ENCODE measurements around the gene TMEM108.

TMEM108 gene

DNA sequence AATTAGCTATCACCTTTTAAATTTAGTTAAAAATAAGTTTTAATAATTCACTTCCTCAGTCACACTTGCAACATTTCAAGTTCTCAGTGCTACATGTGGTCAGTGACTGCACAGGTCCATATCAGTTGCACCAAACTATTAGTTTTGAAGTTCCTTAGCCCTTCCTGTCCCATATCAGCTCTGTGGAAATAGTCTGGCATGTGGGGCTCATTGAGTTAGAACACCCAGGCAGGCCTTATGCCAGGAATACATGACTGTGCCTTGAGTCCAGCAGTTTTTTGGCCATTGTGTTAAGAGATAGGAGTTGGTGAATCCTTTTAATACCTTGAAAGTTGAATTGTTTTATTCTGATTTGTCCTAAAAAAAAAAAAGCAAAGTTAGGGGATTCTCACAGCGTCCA, 207.9 kb downstream of the TMEM108 start:
- H3K9ac ChIP-seq (ENCODE audit: low read depth in 1 of 2, low read length in 2 of 2): no peak overlapping the region
- H3K4me1 ChIP-seq (ENCODE audit: control insufficient read depth in 1 of 2, insufficient read depth in 2 of 2, low read length in 2 of 2): no peaks in the 10 kb centered on the region
- no peak overlapping the region for H3K4me3 ChIP-seq (ENCODE audit: low read depth in 1 of 2, low read length in 2 of 2)
- H3K36me3 ChIP-seq (ENCODE audit: control insufficient read depth in 1 of 2, insufficient read depth in 2 of 2, low read length in 2 of 2): no peaks in the 10 kb centered on the region
- H3K27me3 ChIP-seq (ENCODE audit: control insufficient read depth in 1 of 2, insufficient read depth in 2 of 2, low read length in 2 of 2): no peaks in the 10 kb centered on the region
- no peak overlapping the region for H3K27ac ChIP-seq (ENCODE audit: low read depth, low read length)
- no peaks in the 10 kb centered on the region for H3K9me3 ChIP-seq (ENCODE audit: control insufficient read depth in 1 of 2, low read length in 2 of 2)

- Histone ChIP-seq H3K9me3 (ENCODE audit: control insufficient read depth in 1 of 2, low read length in 2 of 2) (no peaks in the 10 kb centered on the region), H3K4me1 (ENCODE audit: control insufficient read depth in 1 of 2, insufficient read depth in 2 of 2, low read length in 2 of 2) (no peaks in the 10 kb centered on the region), H3K4me3 (ENCODE audit: low read depth in 1 of 2, low read length in 2 of 2) (no peak overlapping the region), H3K27ac (ENCODE audit: low read depth, low read length) (no peak overlapping the region), H3K36me3 (ENCODE audit: control insufficient read depth in 1 of 2, insufficient read depth in 2 of 2, low read length in 2 of 2) (no peaks in the 10 kb centered on the region), H3K27me3 (ENCODE audit: control insufficient read depth in 1 of 2, insufficient read depth in 2 of 2, low read length in 2 of 2) (no peaks in the 10 kb centered on the region), H3K9ac (ENCODE audit: low read depth in 1 of 2, low read length in 2 of 2) (no peak overlapping the region)
Observed at GRCh38 chr3:133246773-133247172, 208.6 kb downstream of the TMEM108 start.

GRCh38 chr3:133248389-133248788, 210.2 kb downstream of the TMEM108 start:
- no peak overlapping the region for H3K27ac ChIP-seq (ENCODE audit: low read depth, low read length)
- H3K4me1 ChIP-seq (ENCODE audit: control insufficient read depth in 1 of 2, insufficient read depth in 2 of 2, low read length in 2 of 2): no peaks in the 10 kb centered on the region
- H3K9ac ChIP-seq (ENCODE audit: low read depth in 1 of 2, low read length in 2 of 2): no peak overlapping the region
- H3K4me3 ChIP-seq (ENCODE audit: low read depth in 1 of 2, low read length in 2 of 2): no peak overlapping the region
- no peaks in the 10 kb centered on the region for H3K36me3 ChIP-seq (ENCODE audit: control insufficient read depth in 1 of 2, insufficient read depth in 2 of 2, low read length in 2 of 2)
- no peaks in the 10 kb centered on the region for H3K27me3 ChIP-seq (ENCODE audit: control insufficient read depth in 1 of 2, insufficient read depth in 2 of 2, low read length in 2 of 2)
- no peaks in the 10 kb centered on the region for H3K9me3 ChIP-seq (ENCODE audit: control insufficient read depth in 1 of 2, low read length in 2 of 2)

- Histone ChIP-seq H3K27me3 (ENCODE audit: control insufficient read depth in 1 of 2, insufficient read depth in 2 of 2, low read length in 2 of 2) (no peaks in the 10 kb centered on the region), H3K9ac (ENCODE audit: low read depth in 1 of 2, low read length in 2 of 2) (no peak overlapping the region), H3K4me3 (ENCODE audit: low read depth in 1 of 2, low read length in 2 of 2) (no peak overlapping the region), H3K36me3 (ENCODE audit: control insufficient read depth in 1 of 2, insufficient read depth in 2 of 2, low read length in 2 of 2) (no peaks in the 10 kb centered on the region), H3K27ac (ENCODE audit: low read depth, low read length) (no peak overlapping the region), H3K4me1 (ENCODE audit: control insufficient read depth in 1 of 2, insufficient read depth in 2 of 2, low read length in 2 of 2) (no peaks in the 10 kb centered on the region), H3K9me3 (ENCODE audit: control insufficient read depth in 1 of 2, low read length in 2 of 2) (no peaks in the 10 kb centered on the region)
Observed at GRCh38 chr3:133249490-133249889, 211.3 kb downstream of the TMEM108 start.

- no peak overlapping the region for H3K4me3 ChIP-seq (ENCODE audit: low read depth in 1 of 2, low read length in 2 of 2)
- H3K9me3 ChIP-seq (ENCODE audit: control insufficient read depth in 1 of 2, low read length in 2 of 2): no peaks in the 10 kb centered on the region
- no peaks in the 10 kb centered on the region for H3K36me3 ChIP-seq (ENCODE audit: control insufficient read depth in 1 of 2, insufficient read depth in 2 of 2, low read length in 2 of 2)
Observed at GRCh38 chr3:133254151-133254550, 216.0 kb downstream of the TMEM108 start.

DNA sequence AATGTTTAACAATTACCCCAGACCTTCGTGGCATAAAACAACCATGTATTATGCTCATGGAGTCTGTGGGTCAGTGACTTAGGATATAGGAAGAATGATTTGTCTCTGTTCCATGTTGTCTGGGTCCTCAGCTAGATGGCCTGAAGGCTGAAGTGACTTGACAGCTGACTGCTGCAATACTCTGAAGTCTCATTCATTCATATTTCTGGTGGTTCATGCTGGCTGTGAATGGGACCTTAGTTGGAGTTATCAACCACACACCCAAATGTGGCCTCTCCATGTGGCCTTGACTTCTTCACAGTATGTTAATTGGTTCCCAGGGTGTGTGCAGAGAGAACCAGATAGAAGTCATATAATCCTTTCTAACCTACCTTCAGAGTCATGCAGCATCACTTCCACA, 216.5 kb downstream of the TMEM108 start:
- no peaks in the 10 kb centered on the region for H3K27me3 ChIP-seq (ENCODE audit: control insufficient read depth in 1 of 2, insufficient read depth in 2 of 2, low read length in 2 of 2)
- H3K9me3 ChIP-seq (ENCODE audit: control insufficient read depth in 1 of 2, low read length in 2 of 2): no peaks in the 10 kb centered on the region
- no peaks in the 10 kb centered on the region for H3K36me3 ChIP-seq (ENCODE audit: control insufficient read depth in 1 of 2, insufficient read depth in 2 of 2, low read length in 2 of 2)
- H3K27ac ChIP-seq (ENCODE audit: low read depth, low read length): no peak overlapping the region
- no peak overlapping the region for H3K9ac ChIP-seq (ENCODE audit: low read depth in 1 of 2, low read length in 2 of 2)
- no peaks in the 10 kb centered on the region for H3K4me1 ChIP-seq (ENCODE audit: control insufficient read depth in 1 of 2, insufficient read depth in 2 of 2, low read length in 2 of 2)
- H3K4me3 ChIP-seq (ENCODE audit: low read depth in 1 of 2, low read length in 2 of 2): no peak overlapping the region

More at GRCh38 chr3:133254151-133254550, 216.0 kb downstream of the TMEM108 start:
- Histone ChIP-seq H3K27me3 (ENCODE audit: control insufficient read depth in 1 of 2, insufficient read depth in 2 of 2, low read length in 2 of 2) (no peaks in the 10 kb centered on the region), H3K9ac (ENCODE audit: low read depth in 1 of 2, low read length in 2 of 2) (no peak overlapping the region), H3K4me1 (ENCODE audit: control insufficient read depth in 1 of 2, insufficient read depth in 2 of 2, low read length in 2 of 2) (no peaks in the 10 kb centered on the region), H3K27ac (ENCODE audit: low read depth, low read length) (no peak overlapping the region)

DNA sequence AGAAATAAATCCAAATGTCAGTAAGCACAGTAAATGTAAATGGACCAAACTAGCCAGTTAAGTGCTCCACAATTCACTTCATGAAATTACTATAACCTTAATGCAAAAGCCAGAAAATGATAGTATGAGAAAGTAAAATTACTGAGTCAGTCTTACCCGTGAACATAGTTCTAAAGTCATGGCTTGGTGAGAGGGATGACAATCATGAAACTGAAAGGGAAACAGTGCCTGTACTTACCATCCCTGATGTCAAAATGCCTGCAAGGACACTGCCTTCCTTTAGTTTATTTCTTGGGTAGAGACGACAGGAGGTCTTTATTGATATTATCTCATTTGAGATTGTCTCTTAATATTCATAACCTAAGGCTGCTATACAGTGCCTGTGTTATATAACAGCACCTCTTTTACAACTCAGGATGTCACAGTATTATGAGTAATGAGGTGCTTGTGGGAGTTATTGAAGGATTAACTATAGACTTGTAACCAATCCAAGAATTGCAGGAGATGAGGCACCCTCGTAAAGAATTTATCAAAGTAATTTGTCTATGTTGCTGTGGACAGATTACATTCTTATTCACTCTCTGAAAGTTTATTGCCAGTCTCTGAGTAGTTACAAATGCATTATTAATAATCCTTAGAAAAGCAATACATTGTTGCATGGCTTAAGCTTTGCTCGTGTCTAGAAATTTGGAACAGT, 218.7 kb downstream of the TMEM108 start:
- H3K27ac ChIP-seq (ENCODE audit: low read depth, low read length): no peak overlapping the region
- H3K4me1 ChIP-seq (ENCODE audit: control insufficient read depth in 1 of 2, insufficient read depth in 2 of 2, low read length in 2 of 2): no peaks in the 10 kb centered on the region
- H3K9me3 ChIP-seq (ENCODE audit: control insufficient read depth in 1 of 2, low read length in 2 of 2): no peaks in the 10 kb centered on the region
- H3K36me3 ChIP-seq (ENCODE audit: control insufficient read depth in 1 of 2, insufficient read depth in 2 of 2, low read length in 2 of 2): no peaks in the 10 kb centered on the region
- no peak overlapping the region for H3K4me3 ChIP-seq (ENCODE audit: low read depth in 1 of 2, low read length in 2 of 2)
- no peaks in the 10 kb centered on the region for H3K27me3 ChIP-seq (ENCODE audit: control insufficient read depth in 1 of 2, insufficient read depth in 2 of 2, low read length in 2 of 2)
- no peak overlapping the region for H3K9ac ChIP-seq (ENCODE audit: low read depth in 1 of 2, low read length in 2 of 2)

DNA sequence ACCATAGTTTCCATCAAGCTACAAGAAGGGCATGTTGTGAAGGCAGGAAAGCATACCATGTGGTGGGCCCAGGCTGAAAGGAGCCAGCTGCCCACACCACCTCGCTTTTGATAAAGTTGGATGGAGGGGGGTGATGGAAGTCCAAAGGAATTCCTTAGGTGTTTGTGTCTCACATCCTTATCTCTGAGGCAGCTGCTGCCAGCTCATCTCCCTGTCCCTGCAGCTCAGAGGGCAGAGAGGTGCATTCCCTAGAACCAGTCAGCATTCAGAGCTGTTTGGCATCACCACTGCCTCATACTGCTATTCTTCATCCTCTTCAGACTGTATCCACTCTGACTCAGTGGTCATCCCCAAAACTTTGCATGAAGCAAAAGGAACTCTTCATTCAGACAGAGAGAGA, 220.2 kb downstream of the TMEM108 start:
- no peak overlapping the region for H3K9ac ChIP-seq (ENCODE audit: low read depth in 1 of 2, low read length in 2 of 2)
- no peaks in the 10 kb centered on the region for H3K27me3 ChIP-seq (ENCODE audit: control insufficient read depth in 1 of 2, insufficient read depth in 2 of 2, low read length in 2 of 2)
- H3K36me3 ChIP-seq (ENCODE audit: control insufficient read depth in 1 of 2, insufficient read depth in 2 of 2, low read length in 2 of 2): no peaks in the 10 kb centered on the region
- H3K4me3 ChIP-seq (ENCODE audit: low read depth in 1 of 2, low read length in 2 of 2): no peak overlapping the region
- no peaks in the 10 kb centered on the region for H3K9me3 ChIP-seq (ENCODE audit: control insufficient read depth in 1 of 2, low read length in 2 of 2)
- no peak overlapping the region for H3K27ac ChIP-seq (ENCODE audit: low read depth, low read length)
- no peaks in the 10 kb centered on the region for H3K4me1 ChIP-seq (ENCODE audit: control insufficient read depth in 1 of 2, insufficient read depth in 2 of 2, low read length in 2 of 2)

- Histone ChIP-seq H3K9me3 (ENCODE audit: control insufficient read depth in 1 of 2, low read length in 2 of 2) (no peaks in the 10 kb centered on the region), H3K9ac (ENCODE audit: low read depth in 1 of 2, low read length in 2 of 2) (no peak overlapping the region), H3K27me3 (ENCODE audit: control insufficient read depth in 1 of 2, insufficient read depth in 2 of 2, low read length in 2 of 2) (no peaks in the 10 kb centered on the region), H3K4me3 (ENCODE audit: low read depth in 1 of 2, low read length in 2 of 2) (no peak overlapping the region), H3K27ac (ENCODE audit: low read depth, low read length) (no peak overlapping the region), H3K4me1 (ENCODE audit: control insufficient read depth in 1 of 2, insufficient read depth in 2 of 2, low read length in 2 of 2) (no peaks in the 10 kb centered on the region), H3K36me3 (ENCODE audit: control insufficient read depth in 1 of 2, insufficient read depth in 2 of 2, low read length in 2 of 2) (no peaks in the 10 kb centered on the region)
Observed at GRCh38 chr3:133259767-133260166, 221.6 kb downstream of the TMEM108 start.

GRCh38 chr3:133262333-133262732, 224.1 kb downstream of the TMEM108 start:
- no peak overlapping the region for H3K9ac ChIP-seq (ENCODE audit: low read depth in 1 of 2, low read length in 2 of 2)
- no peaks in the 10 kb centered on the region for H3K4me1 ChIP-seq (ENCODE audit: control insufficient read depth in 1 of 2, insufficient read depth in 2 of 2, low read length in 2 of 2)
- no peaks in the 10 kb centered on the region for H3K27me3 ChIP-seq (ENCODE audit: control insufficient read depth in 1 of 2, insufficient read depth in 2 of 2, low read length in 2 of 2)
- H3K27ac ChIP-seq (ENCODE audit: low read depth, low read length): no peak overlapping the region
- no peaks in the 10 kb centered on the region for H3K9me3 ChIP-seq (ENCODE audit: control insufficient read depth in 1 of 2, low read length in 2 of 2)
- no peaks in the 10 kb centered on the region for H3K36me3 ChIP-seq (ENCODE audit: control insufficient read depth in 1 of 2, insufficient read depth in 2 of 2, low read length in 2 of 2)
- no peak overlapping the region for H3K4me3 ChIP-seq (ENCODE audit: low read depth in 1 of 2, low read length in 2 of 2)

- Histone ChIP-seq H3K27me3 (ENCODE audit: control insufficient read depth in 1 of 2, insufficient read depth in 2 of 2, low read length in 2 of 2) (peaks cover 0 to 5% of the 10 kb centered on the region in 2 donors), H3K27ac (ENCODE audit: low read depth, low read length) (no peak overlapping the region), H3K4me3 (ENCODE audit: low read depth in 1 of 2, low read length in 2 of 2) (no peak overlapping the region)
Observed at GRCh38 chr3:133264920-133265319, 226.7 kb downstream of the TMEM108 start.

More at GRCh38 chr3:133264920-133265319, 226.7 kb downstream of the TMEM108 start:
- Histone ChIP-seq H3K9ac (ENCODE audit: low read depth in 1 of 2, low read length in 2 of 2) (no peak overlapping the region), H3K36me3 (ENCODE audit: control insufficient read depth in 1 of 2, insufficient read depth in 2 of 2, low read length in 2 of 2) (no peaks in the 10 kb centered on the region), H3K4me1 (ENCODE audit: control insufficient read depth in 1 of 2, insufficient read depth in 2 of 2, low read length in 2 of 2) (no peaks in the 10 kb centered on the region), H3K9me3 (ENCODE audit: control insufficient read depth in 1 of 2, low read length in 2 of 2) (no peaks in the 10 kb centered on the region)
